GM06990 (cell line): Measurements from ENCODE around the gene SP6.

Source experiments
- DNase-seq: peaks from one replicate; pipeline ENCODE4 v3.0.0-alpha.2; 2011; ENCODE audit not compliant: insufficient read length; ENCODE audit errors: extremely low read depth
- H3K27me3 ChIP-seq: replicated peaks from 2 replicates; pipeline ENCODE4 v1.6.0; 2011; ENCODE audit warnings: low read length; ENCODE audit not compliant: control insufficient read depth, insufficient read depth
- H3K36me3 ChIP-seq: 2 replicates; pipeline ENCODE4 v1.5.1; 2011; ENCODE audit warnings: low read length; ENCODE audit not compliant: control insufficient read depth, insufficient read depth
- H3K4me3 ChIP-seq: replicated peaks from 2 replicates; pipeline ENCODE4 v1.5.1; 2011; ENCODE audit warnings: low read depth, mild to moderate bottlenecking, control low read depth, low read length
- TF ChIP-seq, protein P1 (sequence below): IDR thresholded peaks from 2 replicates; pipeline ENCODE4 v1.5.1; 2011; ENCODE audit warnings: low read length, control low read depth, mild to moderate bottlenecking, inconsistent platforms; ENCODE audit not compliant: insufficient read depth, poor library complexity, severe bottlenecking

SP6 gene

GRCh38 chr17:47847341-47848197 is 3.4 kb downstream of the SP6 start:
- no peaks in the 10 kb centered on the region for H3K36me3 ChIP-seq
- H3K27me3 ChIP-seq, result peaks cover 4% of the 10 kb centered on the region; the same call in 1 of the 2 replicates
- TF ChIP-seq, protein P1, sequence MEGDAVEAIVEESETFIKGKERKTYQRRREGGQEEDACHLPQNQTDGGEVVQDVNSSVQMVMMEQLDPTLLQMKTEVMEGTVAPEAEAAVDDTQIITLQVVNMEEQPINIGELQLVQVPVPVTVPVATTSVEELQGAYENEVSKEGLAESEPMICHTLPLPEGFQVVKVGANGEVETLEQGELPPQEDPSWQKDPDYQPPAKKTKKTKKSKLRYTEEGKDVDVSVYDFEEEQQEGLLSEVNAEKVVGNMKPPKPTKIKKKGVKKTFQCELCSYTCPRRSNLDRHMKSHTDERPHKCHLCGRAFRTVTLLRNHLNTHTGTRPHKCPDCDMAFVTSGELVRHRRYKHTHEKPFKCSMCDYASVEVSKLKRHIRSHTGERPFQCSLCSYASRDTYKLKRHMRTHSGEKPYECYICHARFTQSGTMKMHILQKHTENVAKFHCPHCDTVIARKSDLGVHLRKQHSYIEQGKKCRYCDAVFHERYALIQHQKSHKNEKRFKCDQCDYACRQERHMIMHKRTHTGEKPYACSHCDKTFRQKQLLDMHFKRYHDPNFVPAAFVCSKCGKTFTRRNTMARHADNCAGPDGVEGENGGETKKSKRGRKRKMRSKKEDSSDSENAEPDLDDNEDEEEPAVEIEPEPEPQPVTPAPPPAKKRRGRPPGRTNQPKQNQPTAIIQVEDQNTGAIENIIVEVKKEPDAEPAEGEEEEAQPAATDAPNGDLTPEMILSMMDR, result peak; percentile 26
- no peak overlapping the region for H3K4me3 ChIP-seq
- no peak for DNase-seq

DNA sequence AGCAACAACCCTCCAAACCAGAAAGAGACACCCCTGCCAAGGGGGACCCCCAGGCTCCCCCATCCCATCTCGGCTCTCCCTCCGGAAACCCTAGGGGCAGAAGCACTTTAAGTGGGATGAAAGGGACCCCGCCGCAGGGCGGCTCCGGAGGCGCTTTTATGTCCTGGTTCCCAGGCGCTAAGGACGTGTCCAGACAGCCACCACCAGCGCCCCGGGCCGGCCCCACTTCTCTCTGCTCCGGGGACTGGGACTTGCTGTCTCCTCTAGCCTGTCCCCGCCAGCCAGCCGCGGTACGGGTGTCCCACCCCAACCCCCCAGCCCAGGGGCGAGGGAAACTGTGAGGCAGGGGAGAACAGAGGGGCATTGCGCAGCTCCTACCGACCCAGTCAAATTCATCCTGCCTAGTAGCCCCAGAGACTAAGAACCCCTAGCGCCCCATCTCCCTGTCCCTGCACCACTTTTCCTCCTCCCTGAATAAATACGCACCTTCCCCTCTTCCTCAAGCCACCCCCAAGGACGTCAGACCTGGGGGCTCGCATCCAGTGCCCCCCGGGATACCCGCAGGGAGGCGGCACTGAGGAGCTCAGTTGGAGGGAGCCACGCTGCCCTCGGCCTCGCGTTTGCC is 4.1 kb downstream of the SP6 start:
- TF ChIP-seq, protein P1, result no peak
- Histone ChIP-seq H3K27me3 (peaks cover 4% of the 10 kb centered on the region; the same call in 1 of the 2 replicates), H3K4me3 (no peak overlapping the region), H3K36me3 (no peaks in the 10 kb centered on the region)
- DNase-seq, result no peak

- DNase-seq, result no peak
- Histone ChIP-seq H3K4me3 (no peak overlapping the region), H3K36me3 (no peaks in the 10 kb centered on the region), H3K27me3 (peaks cover 2% of the 10 kb centered on the region; the same call in 1 of the 2 replicates)
- TF ChIP-seq, protein P1, result no peak
These were observed 5.3 kb downstream of the SP6 start for GRCh38 chr17:47845716-47846075.

- H3K27me3 ChIP-seq, result peaks cover 2% of the 10 kb centered on the region; the same call in 1 of the 2 replicates
- no peaks in the 10 kb centered on the region for H3K36me3 ChIP-seq
- TF ChIP-seq, protein P1, result peak; percentile 18
- no peak overlapping the region for H3K4me3 ChIP-seq
- no peak for DNase-seq
These were observed 5.9 kb downstream of the SP6 start for GRCh38 chr17:47844814-47845715.

- H3K27me3 ChIP-seq, result peaks cover 2% of the 10 kb centered on the region; the same call in 1 of the 2 replicates
- no peak overlapping the region for H3K4me3 ChIP-seq
- TF ChIP-seq, protein P1, result no peak
- H3K36me3 ChIP-seq, result no peaks in the 10 kb centered on the region
- no peak for DNase-seq
These were observed 6.7 kb downstream of the SP6 start for GRCh38 chr17:47844227-47844626.
